Activated CD4-positive, alpha-beta memory T cell treated with anti-CD3 and anti-CD28 coated beads for 36 hours (primary cell): ENCODE results near the gene APPBP2. TPM values are rescaled to one million over a fixed set of nuclear protein-coding genes. Genes with fewer than 3 reads are reported as not detected.
"Not testable (repeated sequence)": the region's sequence is repeated elsewhere in the genome, so short reads cannot be mapped to it uniquely, and the experiment has no call there.

Experiments used
- CTCF ChIA-PET: fragments of 350-600 bp; sonication (Branson Sonifier 250); formaldehyde crosslinking; loops from one replicate; lab custom pipeline; 2021; ENCODE audit warnings: antibody characterized with exemption, inconsistent platforms; lab: Charles Lee
- POLR2A ChIA-PET: fragments of 350-600 bp; sonication (Branson Sonifier 250); formaldehyde crosslinking; loops from one replicate; lab custom pipeline; 2021; ENCODE audit warnings: antibody characterized with exemption; lab: Charles Lee
- DNase-seq: peaks from one replicate; pipeline ENCODE4 v3.0.0-alpha.2; 2020
- H3K27ac Mint-ChIP-seq: one replicate; pipeline ENCODE4 v1.8.0; 2021; ENCODE audit warnings: mixed read lengths
- H3K27me3 Mint-ChIP-seq: one replicate; pipeline ENCODE4 v1.8.0; 2021; ENCODE audit warnings: mixed read lengths
- H3K36me3 Mint-ChIP-seq: one replicate; pipeline ENCODE4 v1.8.0; 2021; ENCODE audit warnings: mixed read lengths
- H3K4me1 Mint-ChIP-seq: one replicate; pipeline ENCODE4 v1.8.0; 2021; ENCODE audit warnings: low read depth, mixed read lengths
- H3K4me3 Mint-ChIP-seq: one replicate; pipeline ENCODE4 v1.8.0; 2021; ENCODE audit warnings: mild to moderate bottlenecking, mixed read lengths
- H3K9me3 Mint-ChIP-seq: one replicate; pipeline ENCODE4 v1.8.0; 2021; ENCODE audit warnings: mixed read lengths
- intact Hi-C: fragments of 100-400 bp; cut with micrococcal nuclease; formaldehyde crosslinking; loops from one replicate; pipeline ENCODE4 v1.15.1; 2023
- total RNA-seq, 2 experiments: library from RNA; stranded (reverse); gene quantifications; one replicate each; pipeline ENCODE4 v1.2.3, GENCODE V29; 2021

The APPBP2 gene
- total RNA-seq, 2 experiments from 2014 or later = 25.7 to 31.0 TPM

- ChIA-PET POLR2A (no interaction called here), CTCF (interaction anchor here (0.7 to 1.9 kb wide), 5 partner anchors 9 to 281 kb away, joined by 3 to 4 read pairs (median 4); no protein-coding TSS in a partner anchor)
- Mint-ChIP-seq H3K9me3 (no peaks in the 10 kb centered on the region), H3K27me3 (peaks cover 2% of the 10 kb centered on the region), H3K4me3 (no peak overlapping the region), H3K36me3 (no peaks in the 10 kb centered on the region), H3K27ac (no peak overlapping the region), H3K4me1 (peaks cover 8% of the 10 kb centered on the region)
- intact Hi-C loops = loop anchor here (5.0 to 10.0 kb wide), 2 partner anchors 161 to 213 kb away; no protein-coding TSS in a partner anchor
- DNase-seq = no peak
These were observed 102.2 kb downstream of the APPBP2 start for GRCh38 chr17:60423865-60424264.

DNA sequence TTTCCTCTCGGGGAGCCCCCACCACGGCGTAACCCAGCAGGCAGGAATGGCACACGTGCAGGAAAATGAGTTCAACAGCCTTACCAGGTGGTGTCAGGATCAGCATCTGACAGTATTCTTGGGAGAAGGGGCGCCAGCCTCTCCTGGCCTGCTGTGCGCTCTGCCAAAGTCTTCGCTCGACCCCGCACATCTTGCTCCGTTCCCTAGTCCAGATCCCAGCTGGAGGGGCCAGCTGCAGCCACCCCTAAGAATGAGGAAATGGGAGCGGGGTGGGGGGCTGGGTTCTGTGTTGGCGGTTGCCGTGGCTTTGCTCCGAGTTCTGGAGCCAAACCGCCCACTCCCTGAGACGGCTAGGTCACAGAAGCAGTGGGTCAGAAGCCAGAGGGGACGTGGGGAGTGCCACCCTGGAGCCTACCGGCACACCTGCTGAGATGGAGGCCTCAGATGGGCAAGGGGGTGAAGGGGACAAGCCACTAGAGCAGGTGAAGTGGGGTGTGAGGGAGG, 103.8 kb downstream of the APPBP2 start, which contains the start of gene CHCT1:
TSS of gene CHCT1 (plus strand) at position 328 of the 504 bp plus-strand sequence. CDS start at position 432, 104 bp downstream.
- CTCF ChIA-PET = interaction anchor here (0.5 to 1.8 kb wide), 3 partner anchors 71 to 282 kb away, joined by 3 to 5 read pairs (median 3); no protein-coding TSS in a partner anchor
- Mint-ChIP-seq H3K4me1 (peaks cover 8% of the 10 kb centered on the region), H3K9me3 (no peaks in the 10 kb centered on the region), H3K27ac (no peak within 1 kb of the TSS), H3K36me3 (no peaks in the 10 kb centered on the region), H3K4me3 (peak within 1 kb of the TSS; percentile 64), H3K27me3 (peaks cover 2% of the 10 kb centered on the region)
- intact Hi-C loops = loop anchor here (5.0 to 10.0 kb wide), 2 partner anchors 163 to 215 kb away; no protein-coding TSS in a partner anchor
- DNase-seq = no peak
- POLR2A ChIA-PET = no interaction called here

DNA sequence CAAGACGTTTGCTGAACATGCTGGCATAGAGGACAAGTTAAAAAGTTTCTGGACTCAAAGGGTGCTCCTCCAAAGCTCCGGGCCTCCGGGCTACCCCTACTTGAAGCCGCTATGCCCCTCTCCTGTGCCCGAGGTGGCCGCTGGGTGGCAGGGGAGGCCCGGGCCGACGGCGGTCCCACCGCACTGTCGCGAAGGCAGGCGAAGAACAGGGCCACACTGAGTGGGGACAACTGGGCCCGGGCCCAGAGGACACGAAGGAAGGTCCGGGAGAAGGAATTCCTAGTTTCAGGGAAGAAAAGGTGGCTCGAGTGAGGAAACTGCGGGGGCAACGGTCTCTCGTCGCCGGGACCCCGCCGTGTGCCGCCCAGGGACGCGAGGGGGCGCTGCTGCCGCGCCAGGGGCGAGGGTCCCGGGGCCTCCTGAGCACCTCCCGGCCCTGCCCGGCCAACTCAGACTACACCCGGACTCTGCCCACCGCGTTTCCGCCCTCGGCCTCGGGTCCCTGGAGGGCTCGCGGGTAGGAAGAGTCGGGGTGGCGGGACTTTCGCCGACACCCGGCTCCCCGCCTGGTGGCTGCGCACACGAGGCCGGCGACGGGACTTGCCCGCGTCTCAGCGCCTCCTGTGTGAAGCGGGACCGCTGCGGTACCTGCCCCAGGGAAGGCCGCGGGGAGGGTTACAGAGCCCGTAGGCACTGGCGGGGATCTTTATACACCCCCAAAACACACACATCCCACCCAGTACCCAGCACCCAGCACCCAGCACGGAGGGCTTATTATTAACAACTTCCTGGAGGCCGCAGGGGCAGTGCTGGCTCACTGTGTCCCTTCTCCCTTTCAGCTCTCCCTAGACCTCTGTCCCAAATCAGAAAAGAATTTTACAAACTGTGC, 104.5 kb downstream of the APPBP2 start:
- Mint-ChIP-seq H3K36me3 (no peaks in the 10 kb centered on the region), H3K4me3 (peak overlapping the region; percentile 64), H3K4me1 (peaks cover 8% of the 10 kb centered on the region), H3K27me3 (peaks cover 2% of the 10 kb centered on the region), H3K9me3 (no peaks in the 10 kb centered on the region), H3K27ac (no peak overlapping the region)
- peak; percentile 86 for DNase-seq
- intact Hi-C loops = loop anchor here (5.0 to 10.0 kb wide), 2 partner anchors 163 to 216 kb away; no protein-coding TSS in a partner anchor
- ChIA-PET POLR2A (interaction anchor here (1.0 kb wide), 1 partner anchor 20 kb away, joined by 3 read pairs; no protein-coding TSS in a partner anchor), CTCF (interaction anchor here (0.5 to 1.8 kb wide), 16 partner anchors 9 to 285 kb away, joined by 3 to 10 read pairs (median 3); partner anchors contain the start of gene PPM1D)

DNA sequence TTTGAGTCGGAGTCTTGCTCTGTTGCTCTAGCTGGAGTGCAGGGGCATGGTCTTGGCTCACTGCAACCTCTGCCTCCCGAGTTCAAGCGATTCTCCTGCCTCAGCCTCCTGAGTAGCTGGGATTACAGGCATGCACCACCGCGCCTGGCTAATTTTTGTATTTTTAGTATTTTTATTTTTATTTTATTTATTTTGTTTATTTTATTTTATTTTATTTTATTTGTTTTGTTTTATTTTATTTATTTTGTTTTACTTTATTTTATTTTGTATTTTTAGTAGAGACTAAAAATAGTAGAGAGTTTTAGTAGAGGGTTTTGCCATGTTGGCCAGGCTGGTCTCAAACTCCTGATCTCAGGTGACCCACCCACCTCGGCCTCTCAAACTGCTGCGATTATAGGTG, 106.2 kb downstream of the APPBP2 start:
- H3K4me3 Mint-ChIP-seq, H3K4me1 Mint-ChIP-seq, DNase-seq, H3K9me3 Mint-ChIP-seq, POLR2A ChIA-PET, H3K27ac Mint-ChIP-seq, H3K36me3 Mint-ChIP-seq, H3K27me3 Mint-ChIP-seq: not testable (repeated sequence)
- CTCF ChIA-PET = interaction anchor here (1.5 kb wide), 1 partner anchor 150 kb away, joined by 3 read pairs; no protein-coding TSS in a partner anchor
- intact Hi-C loops = loop anchor here (5.0 to 10.0 kb wide), 2 partner anchors 165 to 217 kb away; no protein-coding TSS in a partner anchor

GRCh38 chr17:60419003-60419402, 107.0 kb downstream of the APPBP2 start:
- H3K27ac Mint-ChIP-seq, H3K9me3 Mint-ChIP-seq, intact Hi-C loops, H3K4me3 Mint-ChIP-seq, POLR2A ChIA-PET, H3K36me3 Mint-ChIP-seq, H3K4me1 Mint-ChIP-seq, DNase-seq, H3K27me3 Mint-ChIP-seq: not testable (repeated sequence)
- CTCF ChIA-PET = interaction anchor here (0.8 to 1.5 kb wide), 3 partner anchors 25 to 151 kb away, joined by 3 to 4 read pairs (median 3); no protein-coding TSS in a partner anchor

DNA sequence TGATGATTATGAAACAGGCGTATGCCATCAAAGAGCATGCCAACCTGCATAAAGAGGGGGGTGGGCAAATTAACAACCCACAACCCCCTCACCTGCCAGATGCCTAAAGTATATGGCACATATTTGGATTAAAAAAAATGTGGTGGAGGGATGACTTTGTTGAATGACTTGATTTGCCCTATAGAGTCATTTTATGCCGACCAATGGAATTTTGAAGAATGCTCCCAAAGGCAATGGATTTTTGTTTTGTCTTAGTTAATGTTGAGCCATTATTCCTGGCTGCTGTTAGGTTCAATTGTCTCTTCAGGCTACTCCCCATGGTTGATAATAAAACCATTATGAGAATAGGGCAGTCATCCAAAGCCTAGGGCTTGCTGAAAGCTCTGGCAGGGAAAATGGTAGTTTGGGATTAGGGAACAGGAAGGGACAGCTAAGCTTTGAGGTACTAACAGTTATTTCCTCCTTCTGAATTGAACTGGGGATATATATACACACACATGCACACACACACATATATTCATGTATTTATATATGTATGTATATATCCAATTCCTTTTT, 109.6 kb downstream of the APPBP2 start:
- Mint-ChIP-seq H3K4me3 (no peak overlapping the region), H3K27ac (no peak overlapping the region), H3K27me3 (peaks cover 2% of the 10 kb centered on the region), H3K4me1 (peaks cover 4% of the 10 kb centered on the region), H3K36me3 (no peaks in the 10 kb centered on the region), H3K9me3 (no peaks in the 10 kb centered on the region)
- ChIA-PET POLR2A (no interaction called here), CTCF (no interaction called here)
- no peak for DNase-seq
- intact Hi-C loops = no loop called here

DNA sequence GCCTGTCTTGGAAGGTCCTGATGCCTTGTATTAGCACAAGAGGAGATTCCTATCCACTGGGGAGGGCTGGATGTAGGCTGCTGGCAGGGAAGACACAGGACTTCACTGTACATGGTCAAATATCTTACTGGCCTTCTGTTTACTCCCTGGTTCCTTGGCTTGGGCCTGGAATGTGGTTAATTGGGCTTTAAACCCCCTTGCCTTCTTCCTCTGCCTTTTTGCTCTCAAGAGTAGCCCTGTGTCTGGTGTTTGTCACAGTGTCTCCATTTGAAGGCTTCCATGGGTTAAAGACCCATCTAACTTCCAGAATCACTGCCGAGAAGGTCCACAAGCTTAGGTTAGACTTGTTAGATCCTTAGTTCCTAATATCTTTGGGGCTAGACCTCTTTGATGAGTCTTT, 110.9 kb downstream of the APPBP2 start:
- H3K36me3 Mint-ChIP-seq = no peaks in the 10 kb centered on the region
- DNase-seq = no peak
- peaks cover 2% of the 10 kb centered on the region for H3K27me3 Mint-ChIP-seq
- no peak overlapping the region for H3K4me3 Mint-ChIP-seq
- no peaks in the 10 kb centered on the region for H3K9me3 Mint-ChIP-seq
- POLR2A ChIA-PET = no interaction called here
- no peak overlapping the region for H3K27ac Mint-ChIP-seq
- CTCF ChIA-PET = interaction anchor here (0.9 to 1.6 kb wide), 2 partner anchors 9 to 184 kb away, joined by 3 to 4 read pairs; no protein-coding TSS in a partner anchor
- H3K4me1 Mint-ChIP-seq = no peaks in the 10 kb centered on the region
- intact Hi-C loops = no loop called here

GRCh38 chr17:60412701-60413100, 113.3 kb downstream of the APPBP2 start:
- no peak overlapping the region for H3K27ac Mint-ChIP-seq
- intact Hi-C loops = no loop called here
- DNase-seq = no peak
- H3K4me1 Mint-ChIP-seq = no peaks in the 10 kb centered on the region
- no peak overlapping the region for H3K4me3 Mint-ChIP-seq
- no peaks in the 10 kb centered on the region for H3K9me3 Mint-ChIP-seq
- ChIA-PET CTCF (interaction anchor here (0.7 kb wide), 1 partner anchor 73 kb away, joined by 3 read pairs; no protein-coding TSS in a partner anchor), POLR2A (no interaction called here)
- no peaks in the 10 kb centered on the region for H3K36me3 Mint-ChIP-seq
- H3K27me3 Mint-ChIP-seq = no peaks in the 10 kb centered on the region

GRCh38 chr17:60410001-60410400, 116.0 kb downstream of the APPBP2 start:
- no peak overlapping the region for H3K27ac Mint-ChIP-seq
- H3K4me3 Mint-ChIP-seq = no peak overlapping the region
- no peaks in the 10 kb centered on the region for H3K9me3 Mint-ChIP-seq
- peaks cover 7% of the 10 kb centered on the region for H3K27me3 Mint-ChIP-seq
- CTCF ChIA-PET = interaction anchor here (1.9 kb wide), 1 partner anchor 11 kb away, joined by 5 read pairs; no protein-coding TSS in a partner anchor
- H3K4me1 Mint-ChIP-seq = no peaks in the 10 kb centered on the region
- H3K36me3 Mint-ChIP-seq = no peaks in the 10 kb centered on the region
- no peak for DNase-seq
- intact Hi-C loops = no loop called here
- POLR2A ChIA-PET = no interaction called here

DNA sequence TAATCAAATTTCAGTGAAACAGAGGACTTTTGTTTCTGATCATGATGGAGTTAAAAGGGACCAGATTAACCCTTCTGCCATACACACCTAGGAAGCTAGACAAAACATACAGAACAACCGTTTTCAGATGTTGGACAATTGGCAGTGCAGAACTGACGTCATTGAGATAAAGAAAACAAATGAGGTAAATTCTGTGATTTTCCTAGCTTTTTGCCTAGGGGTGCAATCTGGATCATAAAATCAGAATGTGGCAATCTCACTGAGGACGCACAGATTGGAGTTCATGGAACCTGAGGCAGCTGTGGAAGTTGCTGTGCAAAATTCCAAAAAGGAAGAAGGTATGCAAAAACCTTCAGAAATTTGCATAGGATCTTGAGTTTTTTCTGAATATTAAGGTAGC, 119.2 kb downstream of the APPBP2 start:
- ChIA-PET CTCF (no interaction called here), POLR2A (no interaction called here)
- DNase-seq = no peak
- intact Hi-C loops = no loop called here
- H3K4me1 Mint-ChIP-seq = no peaks in the 10 kb centered on the region
- peaks cover 7% of the 10 kb centered on the region for H3K27me3 Mint-ChIP-seq
- H3K9me3 Mint-ChIP-seq = no peaks in the 10 kb centered on the region
- no peak overlapping the region for H3K27ac Mint-ChIP-seq
- no peaks in the 10 kb centered on the region for H3K36me3 Mint-ChIP-seq
- H3K4me3 Mint-ChIP-seq = no peak overlapping the region

- H3K4me1 Mint-ChIP-seq = no peaks in the 10 kb centered on the region
- H3K4me3 Mint-ChIP-seq = no peak overlapping the region
- intact Hi-C loops = no loop called here
- CTCF ChIA-PET = interaction anchor here (0.7 kb wide), 1 partner anchor 17 kb away, joined by 3 read pairs; no protein-coding TSS in a partner anchor
- POLR2A ChIA-PET = no interaction called here
- no peak overlapping the region for H3K27ac Mint-ChIP-seq
- H3K9me3 Mint-ChIP-seq = no peaks in the 10 kb centered on the region
- DNase-seq = no peak
- no peaks in the 10 kb centered on the region for H3K36me3 Mint-ChIP-seq
- H3K27me3 Mint-ChIP-seq = peaks cover 7% of the 10 kb centered on the region
These were observed 122.1 kb downstream of the APPBP2 start for GRCh38 chr17:60403962-60404361.

DNA sequence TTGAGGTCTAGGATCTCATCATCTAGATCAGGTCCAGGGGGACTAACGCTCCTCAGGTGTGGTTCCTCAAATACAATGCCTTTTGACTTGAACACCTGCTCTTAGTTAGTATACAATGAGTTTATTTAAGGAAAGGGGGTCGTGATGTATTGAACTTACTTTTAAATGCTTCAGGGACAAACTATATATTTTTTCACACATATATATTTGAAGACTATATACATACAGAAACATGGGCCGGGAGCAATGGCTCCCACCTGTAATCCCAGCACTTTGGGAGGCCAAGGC, 122.6 kb downstream of the APPBP2 start:
- DNase-seq = no peak
- Mint-ChIP-seq H3K27me3 (peaks cover 7% of the 10 kb centered on the region), H3K27ac (no peak overlapping the region), H3K4me1 (peaks cover under 1% of the 10 kb centered on the region), H3K4me3 (no peak overlapping the region), H3K9me3 (no peaks in the 10 kb centered on the region), H3K36me3 (no peaks in the 10 kb centered on the region)
- POLR2A ChIA-PET = no interaction called here
- intact Hi-C loops = no loop called here
- CTCF ChIA-PET = no interaction called here
